Activated naive CD4-positive, alpha-beta T cell (primary cell): ENCODE measurements around the gene MAN2B2.

ENCODE experiments used
- DNase-seq, 4 experiments: peaks; one replicate each; lab custom pipeline; 2025; lab: John Stamatoyannopoulos, UW

MAN2B2 gene

DNA sequence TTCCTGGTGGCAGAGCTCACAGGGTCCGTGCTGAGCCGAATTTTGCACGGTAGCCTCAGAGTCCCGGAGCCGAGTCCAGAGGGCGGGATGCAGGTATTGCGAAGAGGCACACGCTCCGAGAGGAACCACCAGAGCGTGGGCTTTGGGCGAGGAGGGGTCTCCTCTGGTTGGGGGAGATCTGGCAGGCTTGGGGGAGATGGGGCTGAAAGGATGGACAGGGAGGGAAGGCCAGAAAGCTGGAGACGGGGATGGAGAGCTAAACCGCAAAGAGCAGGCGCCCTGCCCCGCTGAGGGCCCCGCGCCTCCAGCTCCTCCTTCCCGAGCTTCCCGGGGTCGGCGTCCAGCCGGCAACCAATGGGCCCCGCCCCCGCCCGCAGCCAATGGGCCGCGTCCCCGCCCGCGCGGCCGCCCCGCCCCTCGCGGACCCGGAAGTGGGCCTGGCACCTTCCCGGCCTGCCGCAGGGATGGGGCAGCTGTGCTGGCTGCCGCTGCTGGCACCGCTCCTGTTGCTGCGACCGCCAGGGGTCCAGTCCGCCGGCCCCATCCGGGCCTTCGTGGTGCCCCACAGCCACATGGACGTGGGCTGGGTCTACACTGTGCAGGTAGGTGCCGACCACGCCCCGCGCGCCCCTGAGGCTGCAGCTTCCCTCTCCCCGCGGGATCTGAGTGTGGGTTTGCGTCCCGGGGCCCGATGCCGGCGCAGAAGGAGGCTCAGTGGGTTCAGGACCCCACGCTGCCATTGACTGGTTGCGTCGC is at the start of gene MAN2B2:
Gene MAN2B2 (plus strand): TSS at position 443 of the 756 bp plus-strand sequence. CDS start 22 bp downstream, at position 465.
- peak; percentile 31 to 76 (median 51) for DNase-seq

DNA sequence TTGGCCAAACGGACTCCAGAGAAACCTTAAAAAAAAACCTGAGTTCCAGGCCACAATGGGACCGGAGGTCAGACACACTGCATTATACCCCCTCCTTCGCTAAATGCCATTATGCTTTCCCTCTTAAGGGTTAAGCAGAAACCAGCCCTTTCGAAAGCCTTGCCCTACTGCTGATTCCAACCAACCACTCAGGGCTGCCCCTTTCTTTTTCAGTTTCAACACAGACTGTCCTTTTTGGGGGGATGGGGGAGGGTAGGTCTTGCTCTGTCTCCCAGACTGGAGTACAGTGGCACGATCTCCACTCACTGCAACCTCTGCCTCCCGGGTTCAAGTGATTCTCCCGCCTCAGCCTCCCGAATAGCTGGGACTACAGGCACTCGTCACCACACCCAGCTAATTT is 49.5 kb upstream of the MAN2B2 start:
- no peak for DNase-seq

DNA sequence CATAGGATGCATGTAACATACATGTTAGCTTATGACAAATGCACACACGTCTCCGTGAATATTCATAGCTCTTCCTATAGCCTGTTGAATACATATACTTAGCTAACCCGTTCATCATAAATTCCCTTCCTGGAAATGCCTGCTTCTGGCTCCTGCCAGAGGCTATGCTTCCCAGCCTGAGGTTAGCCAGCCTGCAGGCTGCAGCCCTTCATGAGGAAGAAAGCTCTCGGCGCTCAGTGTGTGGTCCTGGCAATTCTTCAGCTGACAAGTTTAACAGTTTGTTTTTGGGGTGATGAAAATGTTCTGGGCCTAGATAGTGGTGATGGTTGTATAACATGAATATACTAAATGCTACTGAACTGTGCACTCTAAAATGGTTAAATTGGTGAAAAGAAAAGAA is 48.8 kb upstream of the MAN2B2 start:
- DNase-seq, result no peak

DNA sequence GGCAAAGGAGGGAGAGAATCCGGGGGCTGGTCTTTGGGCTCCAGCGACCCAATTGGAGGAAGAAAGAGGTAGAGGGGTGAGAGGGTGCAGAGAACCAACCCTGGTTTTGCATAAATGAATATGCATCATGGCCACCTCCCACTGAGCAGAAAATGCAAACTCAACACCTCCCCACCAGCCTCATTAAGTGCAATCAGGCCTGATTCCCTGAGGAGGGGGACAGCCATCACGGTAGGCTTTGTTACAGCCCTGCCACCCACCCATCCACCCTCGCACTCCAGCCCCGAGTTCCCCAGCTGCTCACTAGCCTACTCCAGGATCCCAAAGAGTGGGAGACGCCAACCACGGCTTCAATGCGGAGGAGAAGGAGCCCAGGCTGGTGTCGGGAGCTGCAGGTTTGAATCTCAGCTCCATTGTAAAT is 48.3 kb upstream of the MAN2B2 start:
- no peak for DNase-seq

DNA sequence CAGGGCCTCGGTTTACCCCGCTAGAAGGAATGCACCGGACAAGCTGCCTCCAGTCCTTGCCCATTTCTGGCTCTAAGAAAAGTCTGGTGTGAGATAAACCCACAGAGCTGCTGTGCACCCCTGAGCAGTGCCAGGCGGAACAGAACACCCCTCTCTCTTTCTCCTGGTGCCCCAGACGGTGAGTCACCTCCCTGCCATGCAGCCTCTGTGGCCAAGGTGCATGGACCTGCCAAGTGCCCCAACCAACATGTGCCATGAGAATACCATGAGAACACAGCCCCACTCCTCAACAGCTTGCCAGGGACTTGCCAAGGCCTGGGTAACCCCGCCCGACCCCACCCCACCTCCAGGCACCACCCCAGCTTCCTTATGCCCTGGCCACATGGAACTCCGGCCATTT is 47.7 kb upstream of the MAN2B2 start:
- DNase-seq, result no peak

DNA sequence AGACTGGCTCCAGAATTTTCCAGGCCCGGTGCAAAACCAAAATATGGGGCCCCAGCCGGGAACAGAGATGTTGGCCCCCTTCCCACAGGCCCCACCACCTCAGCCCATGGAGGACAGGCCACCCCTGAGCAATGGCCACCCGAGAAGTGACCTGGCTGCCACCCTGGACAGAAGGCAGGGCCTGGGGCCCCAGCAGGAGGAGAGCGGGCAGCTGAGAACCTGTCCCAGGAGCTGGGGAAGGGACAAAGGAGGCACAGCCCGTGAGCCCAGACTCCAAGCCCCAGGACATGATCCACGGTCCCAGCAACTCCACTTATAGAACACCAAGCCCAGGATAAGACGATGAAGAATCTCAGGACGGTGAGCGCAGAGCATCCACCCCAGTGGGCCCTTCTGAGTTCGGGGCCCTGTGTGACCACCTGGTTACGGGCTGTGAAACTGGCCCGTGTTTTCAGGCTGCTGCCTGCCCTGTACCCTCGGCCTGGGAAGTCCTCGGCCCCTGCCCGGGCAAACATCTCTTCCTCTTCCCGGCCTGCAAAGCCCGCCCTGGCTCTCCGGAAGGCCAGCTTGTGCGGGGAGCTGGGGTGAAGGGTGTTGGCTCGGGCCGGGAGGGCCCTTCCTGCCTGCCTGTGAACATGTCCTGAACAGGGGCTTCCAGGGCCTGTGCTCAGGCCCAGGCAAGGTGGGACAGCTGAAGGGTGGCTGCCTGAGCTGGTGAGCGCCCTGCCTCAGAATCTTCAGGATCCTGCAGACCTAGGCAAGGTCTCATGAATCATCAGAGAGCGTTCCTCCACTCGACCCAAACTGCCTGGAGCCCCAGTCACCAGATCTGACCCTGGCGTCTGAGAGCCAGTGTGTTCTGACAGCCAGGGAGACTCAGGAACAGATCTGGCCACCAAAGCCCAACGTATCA is 47.0 kb upstream of the MAN2B2 start:
- no peak for DNase-seq

DNA sequence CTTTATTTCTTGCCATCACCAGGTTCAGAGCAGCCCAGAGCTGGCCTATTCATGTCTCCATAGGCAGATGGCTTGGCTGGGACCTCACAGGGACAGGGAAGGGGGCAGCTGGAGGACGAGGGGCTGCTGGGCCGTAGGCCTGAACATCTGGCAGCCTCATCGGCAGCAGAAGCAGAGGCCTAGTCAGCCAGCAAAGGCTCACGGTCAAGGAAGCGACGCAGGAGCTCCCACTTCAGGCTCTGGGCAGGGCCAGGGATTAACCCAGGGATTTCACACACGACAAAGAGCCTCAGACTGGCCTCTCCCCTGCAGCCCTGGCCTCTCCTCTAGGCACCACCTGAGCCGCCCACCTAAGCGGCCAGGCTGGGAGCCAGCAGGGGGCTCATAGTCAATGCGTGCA is 46.0 kb upstream of the MAN2B2 start:
- no peak for DNase-seq

DNA sequence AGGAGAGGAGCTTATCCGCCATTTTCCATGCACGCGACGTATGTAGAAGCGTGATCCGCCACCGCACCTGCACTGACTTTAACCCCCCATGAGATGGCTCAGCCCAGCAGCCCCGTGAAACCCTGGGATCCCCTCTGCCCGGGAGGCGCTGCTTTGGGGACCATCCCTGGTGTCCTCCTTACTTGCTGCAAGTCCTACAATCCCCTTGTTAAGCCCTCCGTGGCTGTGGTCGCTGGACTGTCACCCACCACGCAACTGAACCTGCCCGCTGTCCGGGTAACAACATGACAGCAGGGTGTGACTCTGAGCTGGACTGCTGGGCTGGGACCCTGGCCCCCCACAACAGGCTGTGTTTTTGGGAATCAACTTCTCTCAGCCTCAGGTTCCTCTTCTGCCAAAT is 44.7 kb upstream of the MAN2B2 start:
- no peak for DNase-seq

DNA sequence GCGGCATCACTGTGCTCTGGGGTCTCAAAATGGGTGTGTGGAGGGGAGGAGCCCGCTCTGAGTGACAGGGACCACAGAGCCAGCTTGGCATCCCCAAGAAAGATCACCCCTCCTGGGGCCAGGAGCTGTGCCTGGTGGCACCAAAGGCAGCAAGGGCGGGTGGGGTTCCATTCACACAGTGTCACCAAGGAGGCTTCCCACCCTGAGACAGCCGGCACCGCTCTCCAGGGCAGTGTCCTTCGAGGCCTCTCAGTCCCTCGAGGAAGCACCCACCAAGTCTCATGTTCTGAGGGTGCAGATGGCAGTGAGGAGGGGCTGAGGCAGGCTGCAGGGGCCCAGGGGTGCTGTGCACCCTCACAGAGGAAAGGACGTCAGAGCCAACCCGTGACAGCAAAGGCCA is 44.0 kb upstream of the MAN2B2 start:
- no peak for DNase-seq

DNA sequence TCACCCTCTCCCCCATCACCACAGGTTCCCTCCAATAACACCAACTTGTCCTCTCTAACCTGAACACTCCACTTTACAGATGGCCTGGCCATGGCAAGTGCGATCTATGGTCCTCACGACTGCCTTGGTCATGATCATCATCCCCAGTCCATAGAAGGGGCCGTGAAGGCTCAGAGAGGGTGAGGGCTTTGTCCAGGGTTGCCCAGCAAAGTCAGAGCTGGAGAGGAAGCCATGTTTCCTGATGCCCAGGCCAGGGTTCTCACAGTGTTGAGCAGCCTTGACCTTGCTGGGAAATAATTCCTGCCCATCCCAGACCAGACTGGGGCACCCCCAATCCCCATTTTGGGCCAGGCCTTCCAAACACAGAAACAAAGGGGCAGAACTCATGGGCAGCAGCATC is 42.9 kb upstream of the MAN2B2 start:
- no peak for DNase-seq

DNA sequence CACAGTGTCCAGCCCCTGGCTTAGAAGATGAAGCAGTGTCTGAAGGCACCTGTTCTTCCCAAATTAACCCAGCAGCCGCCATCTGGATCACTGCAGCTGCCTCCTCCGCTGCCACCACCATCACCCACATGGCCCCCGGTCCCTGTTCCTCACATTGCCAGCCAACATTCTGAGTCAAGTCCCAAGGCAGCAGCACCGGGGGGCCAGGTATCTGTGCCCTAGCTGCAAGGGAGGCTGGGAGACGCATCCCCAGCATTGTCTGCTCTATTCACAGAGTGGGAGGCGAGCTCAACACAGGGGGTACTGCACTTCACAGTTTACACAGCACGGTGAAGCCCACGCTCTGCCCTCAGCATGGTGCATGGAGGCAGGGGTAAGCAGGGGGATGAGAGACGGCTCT is 42.3 kb upstream of the MAN2B2 start:
- DNase-seq, result no peak

DNA sequence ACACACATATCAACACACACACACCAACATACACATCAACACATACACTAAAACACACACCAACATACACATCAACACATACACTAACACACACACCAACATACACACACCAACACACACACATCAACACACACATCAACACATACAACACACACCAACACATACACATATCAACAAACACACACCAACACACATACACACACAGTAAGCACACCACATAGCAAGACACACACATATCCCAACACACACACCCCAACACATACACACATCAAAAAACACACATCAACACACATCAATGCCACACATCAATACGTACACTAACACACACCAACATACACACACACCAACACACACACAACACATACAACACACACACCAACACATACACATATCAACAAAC is 40.9 kb upstream of the MAN2B2 start:
- no peak for DNase-seq

DNA sequence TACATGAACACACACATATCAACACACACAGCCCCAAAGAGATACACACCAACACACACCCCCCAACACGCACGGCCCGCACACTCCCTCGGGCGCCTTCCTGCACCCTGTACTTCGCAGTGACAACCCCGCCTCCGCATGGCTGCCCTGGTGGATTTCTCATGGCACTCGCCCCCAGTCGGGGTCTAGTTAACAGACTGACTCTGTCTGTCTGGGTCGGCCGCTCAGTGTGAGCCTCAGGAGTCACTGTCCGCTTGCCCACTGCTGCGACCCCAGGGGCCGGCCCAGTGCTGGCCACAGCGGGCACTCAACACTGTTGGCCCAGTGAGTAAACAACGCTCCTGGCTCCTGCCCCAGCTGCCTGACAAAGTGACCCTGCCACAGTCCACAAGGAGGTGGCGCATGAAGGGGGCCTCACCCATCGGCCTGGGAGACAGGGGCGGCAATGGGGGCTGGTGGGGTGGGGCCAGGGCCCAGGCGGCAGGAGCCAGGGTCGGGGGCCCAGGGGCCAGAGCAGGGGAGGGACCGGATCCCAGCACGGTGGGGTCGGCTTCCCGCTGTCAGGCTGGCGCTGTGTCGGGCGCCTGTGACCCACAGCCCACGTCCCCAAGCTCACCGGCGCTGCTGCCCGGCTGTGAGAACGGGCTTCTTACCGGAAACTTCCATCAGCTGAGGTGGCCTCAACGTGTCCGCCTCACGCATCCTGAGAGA is 40.2 kb upstream of the MAN2B2 start:
- no peak for DNase-seq

DNA sequence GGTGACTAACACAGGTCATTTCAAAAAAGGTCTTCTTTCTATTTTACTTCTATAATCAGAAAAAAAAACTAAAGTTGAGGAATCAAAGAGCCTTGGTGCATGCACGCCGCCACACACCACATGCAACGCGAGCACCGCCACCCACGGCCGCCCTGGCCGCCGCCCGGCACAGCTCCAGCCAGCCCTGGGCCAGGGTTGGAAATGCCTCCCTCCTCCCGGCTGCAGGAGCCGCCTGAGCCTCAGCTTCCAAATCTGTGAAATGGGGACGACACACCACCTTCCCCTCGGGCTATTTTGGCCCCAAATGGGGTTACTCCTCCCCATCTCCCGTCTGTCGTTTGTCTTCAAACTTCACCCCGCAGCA is 39.7 kb upstream of the MAN2B2 start:
- no peak for DNase-seq

DNA sequence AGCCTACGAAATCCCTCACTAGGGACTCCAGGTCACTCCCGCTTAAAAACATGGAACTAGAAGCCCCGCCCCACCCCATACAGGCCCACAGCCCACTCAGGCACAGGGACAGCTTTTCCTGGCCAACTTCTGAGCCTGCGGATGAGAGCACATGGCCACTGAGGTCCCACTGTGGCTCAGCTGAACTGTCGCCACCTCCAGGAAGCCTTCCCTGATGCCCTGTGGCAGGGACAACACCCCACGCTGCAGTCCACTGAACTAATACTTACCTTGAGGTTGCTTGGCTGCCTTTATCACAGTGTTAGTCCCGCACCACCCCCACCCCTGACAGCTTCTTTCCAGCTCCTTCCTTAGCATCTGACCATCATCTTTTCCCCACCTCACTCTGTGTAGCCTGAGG is 39.3 kb upstream of the MAN2B2 start:
- DNase-seq, result no peak

DNA sequence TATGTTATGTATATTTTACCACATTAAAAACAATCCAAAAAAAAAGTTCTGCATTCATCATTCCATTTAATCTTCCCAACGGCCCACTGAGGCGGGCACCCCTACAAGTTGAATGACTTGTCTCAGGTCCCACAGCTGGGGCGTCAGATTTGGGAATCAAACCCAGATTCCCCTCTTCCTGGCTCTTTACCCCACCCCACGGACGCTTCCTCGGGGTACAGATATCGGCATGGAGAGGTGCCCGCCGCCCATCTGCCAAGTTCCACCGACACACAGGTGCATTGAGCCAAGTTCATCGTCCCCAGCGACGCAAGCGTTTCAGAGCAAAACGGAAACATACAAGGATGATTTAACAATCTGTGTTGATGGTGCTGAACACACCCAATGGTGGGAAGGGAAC is 36.9 kb upstream of the MAN2B2 start:
- DNase-seq, result no peak

DNA sequence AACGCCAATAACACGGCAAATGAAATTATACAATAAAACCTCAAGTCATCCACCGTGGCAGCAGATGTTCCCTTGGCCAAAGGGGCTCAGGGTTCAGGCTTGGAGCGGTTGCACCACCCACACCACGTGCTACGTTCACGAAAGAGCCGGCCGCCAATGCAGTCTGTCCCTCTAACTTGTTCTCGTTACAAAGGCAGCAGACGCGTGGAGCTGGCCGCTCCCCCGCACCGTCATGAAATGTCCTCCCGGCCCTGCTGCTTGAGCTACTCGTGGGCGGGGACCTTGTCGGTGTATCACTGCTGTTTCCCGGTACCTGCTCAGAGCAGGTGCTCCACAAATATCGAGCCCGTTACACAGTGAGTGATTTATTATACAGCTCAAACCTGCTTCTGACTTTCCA is 36.4 kb upstream of the MAN2B2 start:
- DNase-seq, result no peak

DNA sequence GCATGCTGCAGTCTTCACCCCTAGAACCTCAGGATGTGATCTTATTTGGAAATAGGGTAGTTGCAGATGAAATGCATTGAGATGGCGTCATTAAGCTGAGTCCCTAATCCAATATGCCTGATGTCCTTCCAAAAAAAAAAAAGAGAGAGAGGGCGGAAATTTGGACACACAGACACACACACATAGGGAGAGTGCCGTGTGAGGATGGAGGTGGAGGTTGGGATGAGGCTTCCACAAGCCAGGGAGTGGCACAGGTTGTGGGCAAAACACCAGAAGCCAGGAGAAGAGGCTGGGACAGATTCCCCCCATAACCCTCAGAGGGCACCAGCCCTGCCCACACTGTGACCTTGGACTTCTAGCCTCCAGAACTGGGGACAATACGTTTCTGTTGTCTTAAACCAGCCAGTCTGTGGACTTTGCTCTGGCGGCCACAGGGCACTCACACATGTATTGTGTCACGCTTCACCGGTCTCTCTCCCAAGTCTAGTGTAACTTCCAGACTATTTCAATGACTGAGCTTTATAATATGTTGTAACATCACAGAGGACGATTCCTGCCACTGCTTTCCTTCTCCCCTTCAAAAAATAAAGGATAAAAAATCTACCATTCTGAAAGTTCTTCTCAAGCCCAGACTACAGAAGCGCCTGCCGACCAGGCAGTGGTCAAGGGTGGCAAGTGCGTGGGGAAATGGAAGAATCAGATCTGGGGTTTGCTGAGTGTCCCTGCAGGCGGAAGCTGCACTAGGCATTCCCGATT is 35.8 kb upstream of the MAN2B2 start:
- DNase-seq, result no peak

DNA sequence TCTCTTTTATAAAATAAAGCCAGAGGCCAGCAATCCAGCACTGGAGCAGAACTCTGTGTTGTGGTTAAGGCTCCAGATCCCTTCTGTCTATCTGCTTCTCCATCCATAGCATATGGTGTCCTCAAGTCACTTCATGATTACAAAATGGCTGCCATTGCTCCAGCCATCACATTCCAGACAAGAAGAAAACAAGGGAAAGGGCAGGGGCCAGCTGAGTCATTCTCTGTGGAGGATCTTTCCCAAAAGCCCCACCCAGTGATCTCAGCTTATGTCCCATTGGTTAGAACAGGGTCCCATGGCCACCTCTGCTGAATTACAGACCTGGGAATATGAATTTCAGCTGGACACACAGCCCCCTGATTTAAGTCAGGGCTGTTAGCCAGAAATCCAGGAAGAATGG is 34.1 kb upstream of the MAN2B2 start:
- no peak for DNase-seq

DNA sequence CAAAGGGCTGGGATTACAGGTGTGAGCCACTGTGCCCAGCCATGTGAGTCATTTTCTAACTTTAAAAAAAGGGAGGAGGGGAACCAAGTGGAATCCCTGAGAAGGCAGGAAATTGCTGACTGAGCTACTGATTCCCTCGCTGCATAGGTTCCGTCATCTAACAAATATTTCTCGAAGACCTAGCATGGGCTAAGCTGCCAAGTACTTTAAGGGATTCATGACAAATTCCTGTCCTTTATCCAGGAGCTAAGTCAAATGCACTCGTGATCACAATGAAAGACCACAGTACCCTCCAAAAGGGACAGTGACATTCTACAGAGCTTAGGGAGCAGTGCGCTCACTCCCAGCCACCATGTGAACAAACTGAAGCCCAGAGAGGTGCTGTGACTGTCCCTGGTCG is 33.2 kb upstream of the MAN2B2 start:
- no peak for DNase-seq

DNA sequence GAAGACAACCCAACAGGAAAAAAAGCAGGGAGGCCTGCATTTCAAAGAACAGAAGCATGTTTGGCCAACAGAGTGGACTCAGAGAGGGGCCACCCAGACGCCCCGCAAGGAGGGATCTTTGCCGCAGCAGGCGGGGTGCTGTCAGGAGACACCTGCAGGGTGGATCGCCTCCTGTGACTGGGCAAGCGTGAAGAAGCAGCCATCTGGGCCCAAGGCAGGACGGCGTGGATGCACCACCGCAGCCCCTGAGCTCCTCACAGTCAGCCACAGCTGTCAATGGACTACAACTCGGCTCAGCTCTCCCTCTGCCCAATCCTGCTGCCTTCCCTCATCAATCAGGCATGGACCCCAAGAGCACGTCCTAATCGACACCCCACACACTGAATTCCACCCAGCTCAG is 32.0 kb upstream of the MAN2B2 start:
- no peak for DNase-seq

DNA sequence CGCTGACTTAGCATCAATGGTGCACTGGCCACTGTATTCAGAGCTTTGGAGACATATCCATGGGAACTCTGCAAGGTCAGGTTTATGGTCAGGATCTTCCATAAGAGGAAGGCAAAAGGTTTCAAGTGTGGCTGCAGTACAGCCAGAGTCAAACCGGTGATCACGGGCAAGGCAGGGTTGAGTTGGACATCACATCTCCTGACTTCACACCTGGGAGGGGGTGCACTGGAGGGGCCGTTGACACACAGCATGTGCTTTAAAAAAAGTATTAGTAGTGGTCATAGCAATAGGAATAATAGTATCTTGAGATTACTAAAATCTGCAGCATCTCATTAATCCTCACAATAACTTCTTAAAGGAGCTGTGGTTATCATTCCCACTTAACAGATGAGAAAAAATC is 28.9 kb upstream of the MAN2B2 start:
- DNase-seq, result no peak
